Hematopoietic multipotent progenitor cell (in vitro differentiated cells): ENCODE measurements around the gene SLC22A23. TPM values are rescaled to one million over a fixed set of nuclear protein-coding genes. Genes with fewer than 3 reads are reported as not detected.

ENCODE experiments used
- DNase-seq, 3 donors: peaks; one replicate each; pipeline ENCODE4 v3.0.0-alpha.2; 2011 to 2015; ENCODE audit warnings: low read depth in 2 of 3, low spot score in 2 of 3
- total RNA-seq: library from RNA; depleted of rRNA; stranded (reverse); fragments of >200 nt; gene quantifications from one replicate; pipeline ENCODE4 v1.2.3, GENCODE V29; 2012

SLC22A23 gene
- total RNA-seq, 1 donor, result 0.81 TPM

DNA sequence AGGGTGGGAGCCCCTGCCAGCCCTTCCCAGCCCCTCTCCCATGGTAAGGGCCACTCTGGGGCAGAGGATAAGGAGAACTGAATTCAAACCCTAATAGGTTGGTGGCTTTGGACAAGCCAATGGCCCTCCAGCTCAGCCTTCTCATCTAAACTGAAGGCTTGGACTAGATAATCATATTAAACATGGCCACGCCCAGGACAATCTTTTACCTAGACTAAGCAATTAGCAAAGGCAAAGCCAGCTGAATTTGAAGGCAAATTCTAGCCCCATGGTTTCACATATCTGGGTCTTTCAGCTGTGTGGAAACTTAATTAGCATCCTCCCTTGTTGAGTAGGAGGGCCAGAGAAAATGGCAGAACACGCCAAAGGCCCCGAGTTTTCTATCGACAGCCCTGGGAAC is 10.7 kb downstream of the SLC22A23 start:
- no peak for DNase-seq

DNA sequence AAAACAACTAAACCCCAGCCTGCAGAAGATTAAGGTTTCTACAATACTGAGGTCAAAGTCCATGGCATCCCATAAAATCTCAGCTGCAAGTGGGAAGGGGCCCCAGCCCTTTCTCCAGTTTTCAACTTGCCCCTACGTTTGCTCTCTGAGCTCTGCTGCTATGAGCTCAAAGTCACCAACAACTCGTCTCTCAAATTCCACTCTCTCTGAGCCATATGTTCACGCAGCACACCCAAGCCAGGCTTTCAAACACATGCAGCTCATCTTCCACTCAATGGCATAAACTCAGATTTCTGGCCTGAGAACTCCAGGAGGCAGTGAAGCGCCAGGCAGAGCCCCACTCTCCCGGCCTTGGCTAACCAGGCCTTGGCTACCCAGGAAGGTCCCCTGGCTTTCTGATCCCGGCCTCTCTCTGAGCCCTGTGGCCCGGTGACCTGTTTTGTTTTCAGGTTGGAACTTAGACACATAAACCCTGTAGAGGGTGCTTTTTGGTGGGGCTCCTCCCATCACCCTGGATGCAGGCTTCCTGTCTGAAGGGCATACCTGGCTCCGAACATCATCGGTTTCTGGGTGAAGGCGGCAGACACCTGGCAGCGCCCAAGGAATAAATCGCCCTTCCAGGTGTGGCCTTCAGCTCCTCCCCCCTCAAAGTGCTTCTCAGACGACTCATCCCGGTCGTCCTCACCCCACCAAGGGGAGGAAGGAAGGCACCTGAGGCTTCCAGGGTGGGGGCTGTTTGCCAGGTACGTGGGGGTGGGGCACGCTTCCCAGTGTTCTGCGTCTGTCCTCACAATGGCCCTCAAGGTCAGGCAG is 12.4 kb downstream of the SLC22A23 start:
- DNase-seq, result no peak

DNA sequence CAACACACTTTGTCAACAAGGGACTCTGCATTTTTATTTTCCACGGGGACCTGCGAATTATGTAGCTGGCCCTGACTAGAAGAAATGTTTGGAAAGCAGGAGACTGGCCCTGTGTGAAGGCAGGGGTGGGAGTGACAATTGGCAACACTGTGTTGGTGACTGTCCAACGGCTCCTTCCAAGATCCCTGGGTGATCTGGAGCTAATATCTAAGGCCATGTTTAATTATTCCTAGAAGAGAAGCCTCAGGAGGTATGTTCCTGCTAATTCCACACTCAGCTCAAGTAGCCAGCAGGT is 13.7 kb downstream of the SLC22A23 start:
- no peak for DNase-seq

DNA sequence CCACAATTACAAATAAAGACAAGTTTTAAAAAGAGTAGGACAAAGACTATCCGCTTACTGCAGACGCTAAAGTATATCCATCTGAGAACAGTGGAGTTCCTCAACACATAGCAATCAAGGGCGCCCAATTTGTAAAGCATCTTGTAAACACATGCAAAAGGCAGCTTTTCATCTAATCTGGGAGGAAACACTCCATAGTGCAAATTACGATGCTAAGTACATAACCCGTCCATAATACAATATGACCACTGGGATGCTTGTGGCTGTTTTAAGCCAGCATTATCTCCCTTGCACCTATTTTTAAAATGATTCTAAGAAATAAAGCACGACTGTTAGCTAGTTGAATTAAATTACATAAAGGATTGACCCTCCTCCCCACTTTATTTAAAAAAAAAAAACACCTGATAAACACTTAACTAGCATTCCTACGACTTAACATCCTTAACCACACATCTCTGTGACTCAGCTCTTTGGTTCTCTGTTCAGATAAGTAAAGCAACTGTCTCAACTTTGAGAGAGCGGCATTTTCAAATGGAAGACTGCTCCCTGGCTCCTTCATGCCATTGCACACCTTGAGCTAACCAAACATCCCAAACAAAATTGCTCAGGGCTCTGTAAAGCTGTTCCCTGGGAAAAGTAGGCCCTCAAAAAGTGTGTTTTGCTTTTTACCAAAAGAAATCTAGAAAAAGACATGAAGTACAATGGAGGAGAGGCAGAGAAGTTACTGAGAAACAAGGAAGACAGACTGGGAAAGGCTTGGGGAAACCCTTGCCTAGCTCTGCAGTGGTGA is 14.2 kb downstream of the SLC22A23 start:
- peak in 1 of 3 donors; percentile 20 for DNase-seq

DNA sequence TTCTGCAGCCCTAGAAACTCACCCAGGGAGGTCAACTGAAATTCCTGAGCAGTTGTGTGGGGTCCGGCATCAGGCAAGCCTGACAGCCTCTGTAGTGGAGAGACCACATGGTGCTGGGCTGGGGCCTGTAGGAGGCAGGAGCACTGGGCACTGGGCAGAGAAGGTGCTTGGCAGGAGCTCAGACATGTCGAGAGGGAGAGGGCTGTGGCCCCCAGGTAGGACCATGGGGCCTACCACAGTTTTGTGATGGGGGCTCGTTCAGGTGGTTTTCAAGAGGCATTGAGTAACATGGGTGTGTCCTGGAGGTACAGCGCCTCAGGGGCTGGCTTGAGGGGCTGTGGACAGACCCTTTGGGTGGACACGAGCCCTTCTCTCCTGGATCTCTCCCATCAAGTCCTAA is 15.9 kb downstream of the SLC22A23 start:
- DNase-seq, result no peak

DNA sequence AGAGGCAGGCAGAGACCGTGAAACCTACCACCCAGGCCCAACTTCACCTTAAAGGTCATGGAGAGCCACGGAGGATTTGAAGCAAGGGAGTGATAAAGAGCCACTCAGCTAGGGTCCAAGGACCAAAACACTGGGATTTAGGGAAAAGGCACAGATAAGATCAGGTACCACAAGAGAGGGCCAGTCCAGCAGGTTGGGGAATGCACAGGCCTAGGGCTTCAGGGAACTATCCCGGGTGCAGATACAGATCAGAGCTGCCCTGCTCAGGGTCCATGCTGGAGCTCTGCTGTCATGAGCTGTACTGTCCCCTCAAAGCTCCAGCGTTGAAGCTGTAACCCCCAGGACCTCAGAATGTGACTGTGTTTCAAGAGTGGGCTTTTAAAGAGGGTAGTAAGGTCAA is 16.9 kb downstream of the SLC22A23 start:
- no peak for DNase-seq

DNA sequence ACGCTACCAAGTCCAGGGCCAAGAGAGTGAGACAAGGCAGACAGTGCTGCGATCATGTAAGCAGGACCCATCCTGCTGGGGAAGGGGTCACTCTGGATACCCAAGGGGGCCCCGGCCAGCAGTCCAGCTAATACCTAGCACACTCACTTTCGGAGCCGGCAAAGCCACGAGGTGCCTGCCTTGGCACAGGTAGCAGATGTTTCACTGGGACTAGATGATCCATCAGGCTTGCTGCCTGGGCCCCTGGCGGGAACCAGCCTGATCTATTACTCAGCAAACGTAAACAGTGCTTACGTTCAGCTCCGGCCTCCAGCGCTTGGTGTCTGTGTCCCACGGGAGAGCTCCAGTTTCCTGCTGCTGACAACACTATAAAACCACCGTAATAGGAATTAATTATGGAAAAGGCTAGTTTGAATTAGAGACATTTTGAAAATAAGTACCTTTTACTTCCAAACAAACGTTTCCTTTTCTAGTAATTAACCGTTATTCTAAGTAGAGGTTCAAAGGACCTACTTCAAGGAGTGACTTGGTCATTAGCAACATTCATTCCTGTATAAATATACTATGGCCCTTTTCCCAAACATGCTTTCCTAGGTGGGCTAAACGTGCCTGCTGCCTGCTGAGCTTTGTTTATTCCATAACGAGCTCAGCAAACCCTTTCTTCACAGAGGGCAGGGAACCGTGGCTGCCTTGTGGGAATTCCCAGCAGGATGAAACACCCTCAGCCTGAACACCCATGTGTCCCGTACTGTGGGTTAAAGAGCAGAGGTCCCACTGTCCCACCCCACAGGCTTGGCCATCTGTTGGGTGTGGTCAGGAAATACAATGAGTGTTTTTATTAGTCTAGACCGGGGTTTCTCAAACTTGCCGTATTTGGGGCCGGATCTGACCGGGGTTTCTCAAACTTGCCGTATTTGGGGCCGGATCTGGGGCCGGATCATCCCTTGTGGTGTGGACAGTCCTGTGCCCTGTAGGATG is 18.4 kb downstream of the SLC22A23 start:
- no peak for DNase-seq

DNA sequence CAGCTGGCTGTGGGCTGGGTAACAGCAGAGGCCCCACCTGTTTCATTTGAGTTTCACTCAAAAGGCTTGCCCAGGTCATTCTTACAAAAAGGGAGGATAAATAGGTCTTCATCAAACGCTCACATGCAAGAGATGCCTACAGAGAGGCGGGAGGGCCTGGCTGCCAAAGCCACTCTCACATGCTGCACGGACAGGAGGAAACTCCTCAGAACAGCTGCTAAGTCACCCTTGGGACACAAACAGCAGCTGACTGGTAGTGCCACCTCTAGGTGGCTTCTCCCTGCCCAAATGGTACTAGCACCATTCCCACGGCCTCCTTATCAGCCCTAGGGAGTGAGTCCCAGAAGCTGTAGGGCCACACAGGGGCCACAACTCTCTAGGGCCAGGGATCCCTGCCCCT is 23.8 kb downstream of the SLC22A23 start:
- no peak for DNase-seq

DNA sequence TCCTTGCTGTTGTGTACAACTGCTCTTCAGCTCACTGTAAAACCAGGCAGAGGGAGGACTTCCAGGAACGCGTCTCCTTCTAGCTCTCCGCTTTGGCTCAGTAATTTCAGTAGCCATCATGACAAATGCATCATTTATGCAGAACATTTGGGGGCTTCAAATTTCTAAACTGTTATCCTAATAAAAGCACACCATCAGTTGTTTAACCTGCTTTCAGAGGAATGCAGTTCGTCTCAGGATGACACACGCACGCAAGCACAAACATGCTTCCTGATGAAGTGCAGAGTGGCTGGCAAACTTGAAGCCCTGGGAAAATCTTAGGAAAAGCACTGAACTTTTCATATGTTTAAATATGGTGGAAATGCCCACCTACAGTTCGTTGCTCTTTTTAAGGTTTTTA is 24.4 kb downstream of the SLC22A23 start:
- no peak for DNase-seq

DNA sequence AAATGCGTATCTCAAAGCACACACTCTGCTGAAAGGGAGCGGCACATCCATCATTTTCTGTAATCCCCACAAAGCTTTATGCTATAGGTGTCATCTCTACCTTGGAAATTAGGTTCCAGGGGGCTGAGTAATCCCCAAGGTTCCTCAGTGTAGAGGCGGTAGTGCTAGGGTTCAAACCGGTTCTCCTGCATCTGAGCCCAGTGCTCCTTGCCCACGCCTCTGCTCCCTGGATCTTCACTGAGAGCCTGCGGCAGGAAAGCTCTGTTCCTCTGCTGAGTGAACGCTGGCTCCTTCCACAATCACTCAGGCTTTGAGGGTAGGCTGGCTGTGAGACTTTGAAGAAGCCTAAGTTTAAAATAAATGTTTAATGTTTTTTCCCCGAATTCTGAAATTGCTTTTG is 24.9 kb downstream of the SLC22A23 start:
- DNase-seq, result no peak

DNA sequence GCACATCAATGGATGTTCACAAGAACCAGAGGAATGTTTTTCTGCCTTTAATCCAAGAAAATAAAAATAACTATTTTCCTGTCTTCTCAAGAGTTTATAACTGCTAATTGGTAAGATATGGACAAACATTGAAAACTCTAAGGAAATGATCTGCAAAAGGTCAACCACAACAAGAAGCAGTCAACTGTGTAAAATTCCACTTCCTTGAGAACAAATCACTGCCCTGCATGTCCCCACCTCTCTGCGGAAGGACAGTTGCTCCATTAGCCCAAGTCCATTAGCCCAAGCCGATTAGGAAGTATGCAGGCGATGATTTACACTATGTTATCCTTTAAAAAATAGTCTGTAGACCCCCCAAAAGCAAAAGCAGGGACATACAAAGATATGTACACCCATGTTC is 27.6 kb downstream of the SLC22A23 start:
- DNase-seq, result no peak

DNA sequence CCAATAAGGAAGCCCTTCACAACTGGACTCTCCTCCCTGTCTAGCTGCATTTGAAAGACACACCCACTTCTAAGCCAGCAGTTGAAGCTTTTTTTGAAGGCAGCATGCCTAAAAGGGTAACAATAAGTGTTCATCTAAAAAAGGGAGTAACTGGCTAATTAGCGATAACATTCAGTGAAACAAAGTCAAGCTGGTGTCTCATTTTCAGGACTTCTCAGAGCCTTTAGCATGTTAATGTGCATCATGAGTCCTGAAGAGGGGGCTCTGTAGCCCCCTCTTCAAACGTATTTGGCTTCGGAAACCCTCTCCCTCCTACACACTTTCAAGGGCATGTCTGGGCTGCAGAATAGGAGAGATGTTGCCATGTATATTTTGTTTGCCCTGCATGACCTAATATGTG is 28.1 kb downstream of the SLC22A23 start:
- no peak for DNase-seq

DNA sequence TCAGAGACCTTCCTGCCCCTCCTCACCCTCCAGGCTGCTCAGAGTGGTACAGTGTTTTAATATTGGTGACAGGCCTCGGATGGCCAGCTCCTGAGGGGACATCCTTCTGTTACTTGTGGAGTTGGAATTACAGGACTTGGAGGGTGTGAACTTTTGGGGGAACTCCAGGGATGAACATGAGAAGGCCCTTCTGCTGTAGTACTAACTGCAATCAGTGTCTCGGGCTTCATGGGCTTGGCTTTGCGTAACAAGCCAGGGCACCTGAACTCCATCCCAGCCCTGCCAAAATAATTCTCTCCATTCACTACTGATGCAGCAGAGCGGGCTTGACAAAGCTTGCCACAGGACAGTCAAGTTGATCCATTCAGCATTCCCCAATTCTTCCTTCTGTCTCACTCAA is 28.6 kb downstream of the SLC22A23 start:
- DNase-seq, result no peak

DNA sequence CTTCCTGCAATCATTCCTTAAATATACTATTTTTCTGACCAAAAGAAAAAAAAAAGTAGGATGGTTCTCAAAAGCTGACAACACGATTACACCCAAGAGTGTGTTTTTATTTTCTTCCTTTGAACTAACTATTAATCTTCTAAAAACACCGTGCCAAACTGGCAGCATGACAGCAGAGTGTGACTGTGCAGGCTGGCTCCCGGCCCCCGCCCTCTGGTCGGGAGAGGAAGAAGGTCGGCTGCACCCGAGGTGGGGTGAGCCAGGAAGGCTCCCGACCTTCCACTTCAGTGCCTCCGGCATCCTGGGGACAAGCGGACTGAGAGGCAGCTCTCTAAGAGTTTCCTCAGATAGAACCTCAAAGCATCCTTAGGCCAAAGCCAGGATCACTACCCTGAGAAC is 29.2 kb downstream of the SLC22A23 start:
- DNase-seq, result peak in 2 of 3 donors; percentile 36 to 68

DNA sequence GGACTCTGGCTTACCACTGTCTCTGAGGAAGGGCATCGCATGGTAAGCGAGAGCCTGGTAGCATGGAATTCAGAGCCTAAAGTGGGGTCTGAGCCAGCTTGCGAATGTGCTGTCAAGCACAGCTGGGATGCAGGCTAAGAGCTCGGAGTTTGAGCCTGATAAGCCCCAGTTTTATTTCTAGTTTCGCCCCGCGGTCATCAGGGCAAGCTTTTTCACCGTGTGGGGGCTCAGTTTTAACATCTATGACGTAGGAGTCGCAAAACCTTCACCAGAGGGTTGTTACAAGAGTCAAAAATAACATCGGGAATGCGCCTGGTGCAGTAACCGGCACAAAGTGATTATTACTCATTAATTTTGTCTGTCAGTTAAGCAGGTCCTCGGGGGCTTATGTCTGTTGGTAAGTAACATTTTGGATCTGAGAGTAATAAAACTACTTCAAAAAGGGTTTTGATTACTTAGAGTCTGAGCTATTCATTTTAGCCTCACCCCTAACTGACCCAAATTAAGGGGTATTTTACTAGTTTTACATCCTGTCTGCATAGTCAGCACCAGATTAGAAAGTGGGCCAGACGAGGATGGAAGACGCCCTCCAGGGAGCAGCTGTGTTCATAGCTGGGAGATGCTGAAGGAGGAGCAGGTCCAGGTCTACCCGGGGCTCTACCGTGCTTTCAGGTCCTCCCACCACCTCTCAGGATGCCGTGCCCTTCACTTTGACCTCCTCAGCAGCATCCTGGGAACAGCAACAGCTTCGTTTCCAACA is 29.7 kb downstream of the SLC22A23 start:
- DNase-seq, result no peak

DNA sequence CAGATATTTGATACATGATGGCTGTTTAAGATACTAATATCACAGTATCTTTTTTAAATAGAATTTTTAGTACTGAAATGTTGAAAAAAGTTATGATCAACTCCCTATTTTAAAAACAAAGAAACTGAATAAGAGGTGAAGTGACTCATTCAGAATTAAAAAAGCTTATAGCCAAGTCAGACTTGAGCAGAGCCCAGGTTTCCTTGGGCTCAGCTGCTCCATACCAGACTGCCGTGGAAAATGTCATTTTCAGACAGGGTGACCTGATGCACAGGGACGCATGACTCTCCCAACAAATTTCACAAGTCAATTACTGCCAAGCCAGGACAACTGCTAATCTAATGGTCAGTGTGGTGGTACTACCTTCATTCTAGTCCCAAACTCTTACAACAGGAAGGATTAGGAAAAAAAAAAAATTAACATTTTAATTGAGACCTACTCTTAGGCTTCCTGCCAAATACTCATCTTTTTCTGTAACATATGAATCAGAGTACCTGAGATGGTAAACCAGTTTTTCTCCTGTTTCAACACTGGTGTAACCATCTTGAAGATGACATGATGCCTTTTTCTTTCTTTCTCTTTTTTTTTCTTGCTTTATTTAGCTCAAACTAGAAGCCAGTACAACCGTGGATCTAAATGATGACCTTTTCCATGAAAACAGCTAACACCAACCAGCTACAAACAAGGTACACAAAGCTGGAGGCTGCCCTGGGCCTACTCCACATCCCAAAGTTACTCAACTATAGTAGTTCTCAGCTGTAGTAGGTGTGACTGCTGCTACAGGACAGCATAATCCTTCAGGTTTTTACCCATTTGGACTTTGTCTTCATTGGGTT is 30.5 kb downstream of the SLC22A23 start:
- DNase-seq, result no peak

DNA sequence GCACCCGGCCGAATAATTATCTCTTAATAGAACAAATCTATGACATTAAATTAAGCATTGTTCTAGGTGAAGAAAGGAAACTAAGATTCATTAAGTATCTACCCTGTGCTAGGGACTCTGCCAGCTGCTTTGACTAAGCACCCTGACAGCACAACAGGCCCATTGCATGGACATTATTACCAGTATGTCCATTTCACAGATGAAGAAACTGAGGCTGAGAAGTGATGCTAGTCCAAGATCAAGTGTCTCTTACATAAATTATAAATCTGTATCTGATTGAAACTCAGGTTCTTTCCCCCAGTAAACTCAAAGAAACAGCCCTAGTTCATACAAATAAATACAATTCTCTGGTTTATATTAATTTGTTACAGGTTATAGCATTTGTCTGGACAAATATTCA is 31.3 kb downstream of the SLC22A23 start:
- no peak for DNase-seq

DNA sequence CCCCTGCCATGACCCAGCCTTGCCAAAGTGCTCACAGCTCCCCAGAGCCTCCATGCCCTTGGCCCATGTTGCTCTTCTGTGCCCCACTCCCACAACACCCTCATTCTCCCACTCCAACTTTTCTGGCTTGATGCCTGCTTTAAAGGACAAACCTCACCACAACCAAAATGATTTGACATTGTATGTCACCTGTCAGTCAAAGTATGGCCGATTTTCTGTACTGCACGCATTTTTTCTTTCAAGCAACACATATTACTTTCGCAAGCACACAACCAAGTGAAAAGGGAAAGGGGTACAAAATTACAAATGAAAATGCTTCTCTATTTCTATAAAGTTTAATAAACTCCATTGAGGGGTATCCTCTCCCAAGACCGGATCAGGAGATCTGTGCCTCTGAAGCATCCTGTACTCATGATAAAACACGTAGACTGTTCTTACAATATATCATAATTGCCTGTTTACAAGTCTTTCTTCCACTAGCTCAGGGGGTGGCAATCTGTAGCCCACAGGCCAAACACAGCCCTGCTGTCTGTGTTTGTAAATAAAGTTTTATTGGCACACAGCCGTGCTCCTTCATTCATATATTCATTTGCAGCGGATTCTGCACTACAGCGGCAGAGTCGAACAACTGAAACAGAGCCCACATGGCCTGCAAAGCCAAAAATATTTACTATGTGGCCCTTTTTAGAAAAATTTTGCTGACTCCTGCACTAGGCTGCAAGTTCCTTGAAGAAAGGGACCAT is 32.5 kb downstream of the SLC22A23 start:
- no peak for DNase-seq
